HepG2 (cell line): ENCODE measurements around the gene RNASE4. TPM values are rescaled to one million over a fixed set of nuclear protein-coding genes. Genes with fewer than 3 reads are reported as not detected.
A peak's percentile ranks its signal among the peaks of the same experiment; 100 is the strongest.

ENCODE experiments used
- ADNP ChIP-seq: sonication (generic); formaldehyde crosslinking; IDR thresholded peaks from 2 replicates; pipeline ENCODE4 v1.4.0; 2020; ENCODE audit warnings: missing genetic modification reagents
- HNRNPUL1 ChIP-seq: fragments of 200-400 bp; formaldehyde crosslinking; IDR thresholded peaks from 2 replicates; pipeline ENCODE4 v1.6.1; 2017; ENCODE audit warnings: low read depth, mild to moderate bottlenecking, low read length, moderate library complexity
- IRF9 ChIP-seq: sonication (generic); formaldehyde crosslinking; IDR thresholded peaks from 2 replicates; pipeline ENCODE4 v1.8.0; 2022; ENCODE audit warnings: missing genetic modification reagents, mild to moderate bottlenecking, borderline replicate concordance
- JARID2 ChIP-seq: sonication (generic); formaldehyde crosslinking; IDR thresholded peaks from 2 replicates; pipeline ENCODE4 v1.8.1; 2023; ENCODE audit warnings: missing genetic modification reagents, inconsistent platforms; ENCODE audit not compliant: insufficient replicate concordance
- KMT2A ChIP-seq: sonication (generic); formaldehyde crosslinking; IDR thresholded peaks from 2 replicates; pipeline ENCODE4 v1.4.0; 2020; ENCODE audit warnings: missing genetic modification reagents
- MAF1 ChIP-seq: sonication (generic); formaldehyde crosslinking; IDR thresholded peaks from 2 replicates; pipeline ENCODE4 v1.5.0; 2020; ENCODE audit warnings: missing genetic modification reagents, borderline replicate concordance
- MAX ChIP-seq: IDR thresholded peaks from 2 replicates; pipeline ENCODE4 v1.6.1; 2012; ENCODE audit warnings: inconsistent platforms
- NCOA1 ChIP-seq: sonication (generic); formaldehyde crosslinking; IDR thresholded peaks from 2 replicates; pipeline ENCODE4 v1.9.0; 2021; ENCODE audit warnings: missing genetic modification reagents
- NKX3-1 ChIP-seq: sonication (generic); formaldehyde crosslinking; IDR thresholded peaks from 2 replicates; pipeline ENCODE4 v1.5.0; 2020; ENCODE audit warnings: missing genetic modification reagents
- NR2F1 ChIP-seq, 2 experiments: fragments of 450-650 bp in 1 of 2; formaldehyde crosslinking in 1 of 2; IDR thresholded peaks; 2 replicates each; pipeline versions ENCODE4 v1.5.0 to v1.6.1; 2016 to 2020; ENCODE audit warnings: mild to moderate bottlenecking in 1 of 2, missing compliant biosample characterization in 1 of 2, missing genetic modification reagents in 1 of 2, moderate library complexity in 1 of 2
- TCF12 ChIP-seq, 2 experiments: fragments of 450-650 bp in 1 of 2; sonication (generic) in 1 of 2; formaldehyde crosslinking in 1 of 2; IDR thresholded peaks; 2 replicates each; pipeline versions ENCODE4 v1.6.1 to v1.8.0; 2017 to 2022; ENCODE audit warnings: antibody characterized with exemption in 1 of 2, mild to moderate bottlenecking in 1 of 2, missing genetic modification reagents in 1 of 2, moderate library complexity in 1 of 2
- TRIM24 ChIP-seq: sonication (generic); formaldehyde crosslinking; IDR thresholded peaks from 2 replicates; pipeline ENCODE4 v1.8.0; 2022; ENCODE audit warnings: mild to moderate bottlenecking, missing genetic modification reagents
- TSC22D2 ChIP-seq: sonication (generic); formaldehyde crosslinking; IDR thresholded peaks from 2 replicates; pipeline ENCODE4 v1.5.1; 2020; ENCODE audit warnings: missing genetic modification reagents, mild to moderate bottlenecking, borderline replicate concordance
- ZBTB43 ChIP-seq: sonication (generic); formaldehyde crosslinking; conservative IDR thresholded peaks from 2 replicates; pipeline ENCODE4 v1.4.0; 2020; ENCODE audit warnings: missing genetic modification reagents
- ZC3H13 ChIP-seq: sonication (generic); formaldehyde crosslinking; IDR thresholded peaks from 2 replicates; pipeline ENCODE4 v1.8.1; 2023; ENCODE audit warnings: mild to moderate bottlenecking, missing genetic modification reagents, moderate library complexity
- ZC3H4 ChIP-seq: sonication (generic); formaldehyde crosslinking; IDR thresholded peaks from 2 replicates; pipeline ENCODE4 v1.4.0; 2020; ENCODE audit warnings: missing genetic modification reagents, borderline replicate concordance
- ZFY ChIP-seq: sonication (generic); formaldehyde crosslinking; IDR thresholded peaks from 2 replicates; pipeline ENCODE4 v1.4.0; 2020; ENCODE audit warnings: missing genetic modification reagents
- ZGPAT ChIP-seq: IDR thresholded peaks from 2 replicates; pipeline ENCODE4 v1.6.1; 2016; ENCODE audit warnings: mild to moderate bottlenecking
- ZNF121 ChIP-seq: sonication (generic); formaldehyde crosslinking; IDR thresholded peaks from 2 replicates; pipeline ENCODE4 v1.5.0; 2020; ENCODE audit warnings: mild to moderate bottlenecking, missing genetic modification reagents
- ZNF644 ChIP-seq: IDR thresholded peaks from 2 replicates; pipeline ENCODE4 v1.6.1; 2016; ENCODE audit warnings: low read depth
- polyA plus RNA-seq, 8 experiments: library from polyadenylated mRNA; depleted of rRNA in 3 of 8; stranded (reverse) in 7 of 8; unstranded in 1 of 8; fragments of >200 nt; fragmentation: Illumina TruSeq in 4 of 8; extraction: Trizol in 4 of 8; gene quantifications; 2 replicates each; pipeline versions ENCODE4 v1.2.1 to v1.2.3, GENCODE V29; 2011 to 2016; ENCODE audit warnings: low read depth in 4 of 8, missing spikeins in 1 of 8, mixed read lengths in 1 of 8; ENCODE audit not compliant: insufficient read depth in 1 of 8
- total RNA-seq, 5 experiments: library from RNA; depleted of rRNA; stranded (reverse); fragments of >200 nt; fragmentation: Illumina TruSeq; extraction: Trizol; gene quantifications; 2 replicates each; pipeline ENCODE4 v1.2.3, GENCODE V29; 2016; ENCODE audit warnings: low read depth in 1 of 5
- TF ChIP-seq, protein P1 (sequence below): sonication (generic); formaldehyde crosslinking; IDR thresholded peaks from 2 replicates; pipeline ENCODE4 v1.5.0; 2020; ENCODE audit warnings: missing genetic modification reagents, mild to moderate bottlenecking, borderline replicate concordance
- TF ChIP-seq, protein P2 (sequence below): sonication (generic); formaldehyde crosslinking; conservative IDR thresholded peaks from 2 replicates; pipeline ENCODE4 v1.4.0; 2020; ENCODE audit warnings: missing genetic modification reagents

The RNASE4 gene
- total and polyA plus RNA-seq, 2 of the 13 experiments (the other 11 are each of a cell fraction or from before 2014, with no cell fraction given), result 109 to 983 TPM

- TF ChIP-seq MAF1 (peak; percentile 90; the same call in 1 of the 2 replicates), KMT2A (CRISPR knock-in tag) (0 out of 2 replicates have a peak, but pooled peaks have one; percentile 27), IRF9 (no peak), TSC22D2 (no peak), ZGPAT (CRISPR knock-in tag) (peak; percentile 84), TRIM24 (no peak), ZBTB43 (0 out of 2 replicates have a peak, but pooled peaks have one; percentile 27), ZC3H4 (CRISPR knock-in tag) (no peak; the same call in 1 of the 2 replicates), ADNP (CRISPR knock-in tag) (peak; percentile 97), ZNF121 (CRISPR knock-in tag) (no peak), ZNF644 (CRISPR knock-in tag) (no peak), JARID2 (CRISPR knock-in tag) (no peak), ZFY (CRISPR knock-in tag) (no peak; the same call in 1 of the 2 replicates), MAX (0 out of 2 replicates have a peak, but pooled peaks have one; percentile 28), TCF12 (IDR thresholded peaks at IDR 0.05) (no peak), TCF12 (CRISPR knock-in tag; IDR thresholded peaks at IDR 0.05) (no peak), NKX3-1 (CRISPR knock-in tag) (no peak), ZC3H13 (CRISPR knock-in tag) (no peak), NR2F1 (CRISPR knock-in tag; IDR thresholded peaks at IDR 0.05) (no peak), NCOA1 (no peak), HNRNPUL1 (no peak)
- TF ChIP-seq, protein P1, sequence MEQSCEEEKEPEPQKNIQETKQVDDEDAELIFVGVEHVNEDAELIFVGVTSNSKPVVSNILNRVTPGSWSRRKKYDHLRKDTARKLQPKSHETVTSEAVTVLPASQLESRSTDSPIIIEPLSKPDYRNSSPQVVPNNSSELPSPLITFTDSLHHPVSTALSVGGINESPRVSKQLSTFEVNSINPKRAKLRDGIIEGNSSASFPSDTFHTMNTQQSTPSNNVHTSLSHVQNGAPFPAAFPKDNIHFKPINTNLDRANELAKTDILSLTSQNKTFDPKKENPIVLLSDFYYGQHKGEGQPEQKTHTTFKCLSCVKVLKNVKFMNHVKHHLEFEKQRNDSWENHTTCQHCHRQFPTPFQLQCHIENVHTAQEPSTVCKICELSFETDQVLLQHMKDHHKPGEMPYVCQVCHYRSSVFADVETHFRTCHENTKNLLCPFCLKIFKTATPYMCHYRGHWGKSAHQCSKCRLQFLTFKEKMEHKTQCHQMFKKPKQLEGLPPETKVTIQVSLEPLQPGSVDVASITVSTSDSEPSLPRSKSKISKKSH (CRISPR knock-in tag), result 0 out of 2 replicates have a peak, but pooled peaks have one; percentile 21
- TF ChIP-seq, protein P2, sequence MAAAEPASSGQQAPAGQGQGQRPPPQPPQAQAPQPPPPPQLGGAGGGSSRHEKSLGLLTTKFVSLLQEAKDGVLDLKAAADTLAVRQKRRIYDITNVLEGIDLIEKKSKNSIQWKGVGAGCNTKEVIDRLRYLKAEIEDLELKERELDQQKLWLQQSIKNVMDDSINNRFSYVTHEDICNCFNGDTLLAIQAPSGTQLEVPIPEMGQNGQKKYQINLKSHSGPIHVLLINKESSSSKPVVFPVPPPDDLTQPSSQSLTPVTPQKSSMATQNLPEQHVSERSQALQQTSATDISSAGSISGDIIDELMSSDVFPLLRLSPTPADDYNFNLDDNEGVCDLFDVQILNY (CRISPR knock-in tag), result no peak
Measured at GRCh38 chr14:20662968-20663732, 21.2 kb upstream of the RNASE4 start (continued).
